ENCODE measurements around the gene CCNI2.

The CCNI2 gene, protein sequence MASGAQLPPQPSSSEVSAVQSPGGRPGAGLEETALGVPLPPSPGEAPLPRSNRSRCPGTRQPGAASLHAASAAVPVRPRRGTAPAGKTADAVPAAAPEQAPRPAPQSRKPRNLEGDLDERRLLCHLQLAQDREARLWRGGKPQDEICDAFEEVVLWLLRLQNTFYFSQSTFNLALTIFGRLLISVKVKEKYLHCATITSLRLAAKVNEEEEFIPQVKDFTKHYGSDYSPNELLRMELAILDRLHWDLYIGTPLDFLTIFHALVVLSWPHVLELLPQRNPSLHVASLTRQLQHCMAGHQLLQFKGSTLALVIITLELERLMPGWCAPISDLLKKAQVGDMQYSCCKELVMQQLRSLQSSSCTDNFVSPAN

GRCh38 chr5:132746954-132747615, at the start of gene CCNI2:
CCNI2 (plus strand) TSS chr5:132747426; CDS start chr5:132747496, 70 bp downstream.
- in situ Hi-C loops (cut with MboI; ENCODE audit: low sequenced_read_pairs): no loop called here

GRCh38 chr5:132704875-132705274, 42.4 kb upstream of the CCNI2 start:
- in situ Hi-C loops (cut with MboI; ENCODE audit: low sequenced_read_pairs): no loop called here

DNA sequence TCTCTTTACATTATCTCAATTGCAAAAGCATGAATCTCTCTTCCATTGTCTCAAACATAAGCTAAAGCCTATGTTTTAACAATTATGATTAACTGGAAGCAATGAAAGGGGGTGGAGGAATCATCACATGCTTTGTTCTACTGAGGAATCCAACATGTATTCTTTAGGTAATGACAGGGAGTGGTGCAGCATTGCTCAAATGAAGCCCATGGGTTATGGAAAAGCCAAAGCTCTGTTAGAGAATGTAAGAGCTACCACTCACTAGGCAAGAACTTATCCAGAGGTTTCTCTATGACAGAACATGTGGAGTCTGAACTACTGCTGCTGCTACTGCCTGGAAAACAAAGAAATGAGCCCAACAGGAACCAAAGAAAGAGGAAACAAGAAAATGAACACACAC, 38.6 kb upstream of the CCNI2 start:
- in situ Hi-C loops (cut with MboI; ENCODE audit: low sequenced_read_pairs): no loop called here

DNA sequence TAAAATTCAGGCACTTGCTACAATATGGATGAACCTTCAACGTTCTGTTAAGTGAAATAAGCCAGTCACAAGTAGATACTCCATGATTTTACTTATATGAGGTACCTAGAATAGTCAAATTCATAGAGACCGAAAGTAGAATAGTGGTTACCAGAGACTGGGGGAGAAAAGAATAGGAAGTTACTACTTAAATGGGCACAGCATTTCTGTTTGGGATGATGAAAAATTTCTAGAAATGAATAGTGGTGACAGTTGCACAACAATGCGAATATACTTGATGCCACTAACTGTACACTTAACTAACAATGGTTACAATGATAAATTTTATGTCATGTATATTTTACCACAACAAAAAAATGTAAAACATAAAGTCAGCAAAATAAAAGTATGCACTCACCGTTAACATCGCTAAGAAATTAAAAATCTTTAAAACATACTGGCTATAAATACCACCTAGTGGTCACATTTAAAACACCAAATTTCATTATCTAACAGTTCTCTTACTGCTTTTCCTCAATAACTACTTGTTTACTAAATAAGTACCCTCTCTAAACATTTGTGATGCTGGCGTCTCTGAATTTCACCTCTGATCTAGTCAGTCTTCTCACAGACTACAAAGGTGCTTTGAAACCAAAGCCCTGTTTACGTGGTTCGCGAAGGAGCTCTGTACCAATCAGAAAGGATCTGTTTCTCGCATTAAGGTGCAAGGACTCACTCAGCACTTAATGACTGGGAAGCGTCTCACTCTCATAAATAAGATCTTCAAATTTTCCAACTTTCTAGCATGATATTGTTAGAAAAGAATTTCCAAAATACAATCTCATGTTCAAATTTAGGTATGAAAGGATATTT, 32.5 kb upstream of the CCNI2 start:
- in situ Hi-C loops (cut with MboI; ENCODE audit: low sequenced_read_pairs): no loop called here

GRCh38 chr5:132718544-132719312, 28.5 kb upstream of the CCNI2 start:
- in situ Hi-C loops (cut with MboI; ENCODE audit: low sequenced_read_pairs): no loop called here

GRCh38 chr5:132725745-132726144, 21.5 kb upstream of the CCNI2 start:
- in situ Hi-C loops (cut with MboI; ENCODE audit: low sequenced_read_pairs): no loop called here

GRCh38 chr5:132729896-132730295, 17.3 kb upstream of the CCNI2 start:
- in situ Hi-C loops (cut with MboI; ENCODE audit: low sequenced_read_pairs): no loop called here

DNA sequence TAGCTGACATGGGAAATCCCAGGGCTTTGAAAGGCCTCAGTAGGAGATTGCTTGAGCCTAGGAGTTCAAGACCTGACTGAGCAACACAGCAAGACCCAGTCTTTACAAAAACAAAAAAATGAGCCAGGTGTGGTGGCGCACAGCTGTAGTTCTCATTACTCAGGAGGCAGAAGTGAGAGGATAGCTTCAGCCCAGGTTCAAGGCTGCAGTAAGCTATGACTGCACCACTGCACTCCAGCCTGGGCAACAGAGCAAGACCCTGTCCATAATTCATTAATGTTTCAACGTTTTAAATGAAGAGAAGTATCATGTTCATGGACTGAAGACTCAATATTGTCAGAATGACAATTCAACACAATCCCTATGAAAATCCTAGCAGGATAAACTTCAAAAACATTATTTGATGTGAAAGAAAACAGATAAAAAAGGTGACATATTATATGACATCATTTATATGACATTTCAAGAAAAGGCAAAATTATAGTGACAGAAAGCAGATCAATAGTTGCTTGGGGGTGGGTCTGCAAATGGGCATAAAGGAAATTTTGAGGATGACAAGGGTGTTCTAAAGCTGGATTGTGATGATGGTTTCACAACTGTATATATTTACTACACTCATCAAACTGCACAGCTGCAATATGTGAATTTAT, 13.6 kb upstream of the CCNI2 start:
- in situ Hi-C loops (cut with MboI; ENCODE audit: low sequenced_read_pairs): no loop called here

- in situ Hi-C loops (cut with MboI; ENCODE audit: low sequenced_read_pairs): no loop called here
Measured at GRCh38 chr5:132734687-132735086, 12.5 kb upstream of the CCNI2 start.

GRCh38 chr5:132736853-132737833, 10.1 kb upstream of the CCNI2 start, which contains the start of gene KIF3A:
KIF3A (minus strand) TSS chr5:132737546; CDS start chr5:132737419, 127 bp downstream.
- in situ Hi-C loops (cut with MboI; ENCODE audit: low sequenced_read_pairs): no loop called here

GRCh38 chr5:132737982-132738681, 9.1 kb upstream of the CCNI2 start:
- in situ Hi-C loops (cut with MboI; ENCODE audit: low sequenced_read_pairs): no loop called here

GRCh38 chr5:132739232-132739631, 8.0 kb upstream of the CCNI2 start:
- in situ Hi-C loops (cut with MboI; ENCODE audit: low sequenced_read_pairs): no loop called here

- in situ Hi-C loops (cut with MboI; ENCODE audit: low sequenced_read_pairs): no loop called here
Measured at GRCh38 chr5:132742158-132742557, 5.1 kb upstream of the CCNI2 start.

GRCh38 chr5:132742626-132743025, 4.6 kb upstream of the CCNI2 start:
- in situ Hi-C loops (cut with MboI; ENCODE audit: low sequenced_read_pairs): no loop called here

GRCh38 chr5:132744659-132745058, 2.6 kb upstream of the CCNI2 start:
- in situ Hi-C loops (cut with MboI; ENCODE audit: low sequenced_read_pairs): no loop called here

DNA sequence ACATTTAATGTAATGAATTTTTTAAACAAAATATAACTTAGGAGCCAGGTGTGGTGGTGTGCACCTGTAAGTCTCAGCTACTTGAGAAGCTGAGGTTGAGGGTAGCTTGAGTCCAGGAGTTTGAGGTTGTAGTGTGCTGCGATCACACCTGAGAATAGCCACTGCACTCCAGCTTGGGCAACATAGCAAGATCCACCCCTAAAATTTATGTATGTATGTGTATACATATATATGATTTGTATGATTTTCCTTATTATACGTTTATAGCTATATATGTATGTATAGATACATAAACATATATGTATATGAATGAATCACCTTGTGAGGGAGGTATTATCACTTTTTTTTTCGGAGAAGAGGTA, 653 bp upstream of the CCNI2 start:
- in situ Hi-C loops (cut with MboI; ENCODE audit: low sequenced_read_pairs): no loop called here

- in situ Hi-C loops (cut with MboI; ENCODE audit: low sequenced_read_pairs): no loop called here
Measured at GRCh38 chr5:132747616-132748440, 602 bp downstream of the CCNI2 start.

Data from HL-60/S4 (cell line).